HepG2 (cell line): Measurements from ENCODE around the gene CDRT15. TPM values are rescaled to one million over a fixed set of nuclear protein-coding genes. Genes with fewer than 3 reads are reported as not detected.

Experiments
- ATAC-seq: fragments of 200-7000 bp; cut with Tn5 transposase; 3 replicates; pipeline ENCODE4 v1.9.1; 2020; ENCODE audit warnings: mild to moderate bottlenecking, moderate library complexity
- BruUV-seq: library from RNA; stranded (reverse); fragments of 400-500 nt; replicated peaks from 2 replicates; lab custom pipeline; 2021; lab: Mats Ljungman, UMichigan
- CTCF ChIA-PET: fragments of 300-600 bp; formaldehyde crosslinking; extraction: SDS; loops from one replicate; lab custom pipeline; 2021; ENCODE audit warnings: low total read pairs, inconsistent platforms, low intra/inter-chr PET ratio; lab: Yijun Ruan, JAX
- POLR2A ChIA-PET: fragments of 350-600 bp; sonication (Branson Sonifier 250); formaldehyde crosslinking; loops from one replicate; lab custom pipeline; 2020; ENCODE audit warnings: antibody characterized with exemption, inconsistent platforms; lab: Yijun Ruan, JAX
- DNase-seq: peaks from one replicate; pipeline ENCODE4 v3.0.0-alpha.2; 2015; ENCODE audit warnings: low spot score
- FAIRE-seq: peaks from 3 replicates; lab custom pipeline; 2011; peaks lifted over from hg19 to GRCh38; lab: Jason Lieb, UNC
- H2AFZ ChIP-seq: one replicate; pipeline ENCODE4 v1.6.1; 2011; ENCODE audit warnings: low read length, inconsistent platforms
- H3K27ac ChIP-seq: fragments of 300-600 bp; 3 replicates; pipeline ENCODE4 v1.8.0; 2011; ENCODE audit warnings: mixed run types, mild to moderate bottlenecking, mixed read lengths, low read length, inconsistent platforms; ENCODE audit not compliant: insufficient read depth; ENCODE audit errors: extremely low read length
- H3K27me3 ChIP-seq, 2 experiments: fragments of 200-600 bp in 1 of 2; 2 replicates in 1 of 2; 3 replicates in 1 of 2; pipeline versions ENCODE4 v1.6.0 to v1.8.0; 2011; ENCODE audit warnings: low read length in 2 of 2, mild to moderate bottlenecking in 2 of 2, moderate library complexity in 2 of 2, inconsistent platforms in 1 of 2; ENCODE audit not compliant: insufficient read depth in 2 of 2, control insufficient read depth in 1 of 2
- H3K36me3 ChIP-seq, 2 experiments: fragments of 200-600 bp in 1 of 2; replicated peaks in 1 of 2; 2 replicates in 1 of 2; 3 replicates in 1 of 2; pipeline versions ENCODE4 v1.5.1 to v1.8.0; 2011; ENCODE audit warnings: low read length in 2 of 2, inconsistent platforms in 1 of 2; ENCODE audit not compliant: insufficient read depth in 2 of 2, control insufficient read depth in 1 of 2
- H3K4me1 ChIP-seq: 2 replicates; pipeline ENCODE4 v1.5.1; 2012; ENCODE audit warnings: low read length, inconsistent platforms; ENCODE audit not compliant: insufficient read depth
- H3K4me2 ChIP-seq: 2 replicates; pipeline ENCODE4 v1.6.0; 2011; ENCODE audit warnings: low read depth, low read length, inconsistent platforms
- H3K4me3 ChIP-seq, 3 experiments: fragments of 200-600 bp in 1 of 3; sonication (generic), shearing (Covaris generic) in 1 of 3; replicated peaks in 1 of 3; 2 replicates each; pipeline ENCODE4 v1.5.1; 2011 to 2016; ENCODE audit warnings: low read length in 3 of 3, inconsistent platforms in 2 of 3, low read depth in 2 of 3, mild to moderate bottlenecking in 2 of 3, control low read depth in 1 of 3, mixed read lengths in 1 of 3; ENCODE audit not compliant: insufficient read depth in 1 of 3
- H3K79me2 ChIP-seq: one replicate; pipeline ENCODE4 v1.6.1; 2011; ENCODE audit warnings: low read length, inconsistent platforms; ENCODE audit not compliant: insufficient read depth
- H3K9ac ChIP-seq: 2 replicates; pipeline ENCODE4 v1.6.0; 2011; ENCODE audit warnings: mild to moderate bottlenecking, low read depth, low read length, inconsistent platforms; ENCODE audit not compliant: insufficient read depth
- H3K9me3 ChIP-seq: 2 replicates; pipeline ENCODE4 v1.5.1; 2012; ENCODE audit warnings: mild to moderate bottlenecking, low read length
- H4K20me1 ChIP-seq: 2 replicates; pipeline ENCODE4 v1.6.0; 2011; ENCODE audit warnings: inconsistent platforms, mild to moderate bottlenecking, low read length, moderate library complexity; ENCODE audit not compliant: insufficient read depth
- ARID5B ChIP-seq: IDR thresholded peaks from 2 replicates; pipeline ENCODE4 v1.4.0; 2020; ENCODE audit warnings: mild to moderate bottlenecking, missing genetic modification reagents
- CHCHD3 ChIP-seq: sonication (generic); formaldehyde crosslinking; IDR thresholded peaks from 2 replicates; pipeline ENCODE4 v1.8.0; 2022; ENCODE audit warnings: mild to moderate bottlenecking, missing genetic modification reagents, moderate library complexity
- GATAD1 ChIP-seq: IDR thresholded peaks from 2 replicates; pipeline ENCODE4 v1.6.1; 2016; ENCODE audit warnings: missing genetic modification reagents, missing compliant biosample characterization
- JDP2 ChIP-seq: sonication (generic); formaldehyde crosslinking; IDR thresholded peaks from 2 replicates; pipeline ENCODE4 v1.8.1; 2022; ENCODE audit warnings: missing genetic modification reagents, borderline replicate concordance
- MAFK ChIP-seq, 2 experiments: IDR thresholded peaks in 1 of 2; conservative IDR thresholded peaks in 1 of 2; 2 replicates each; pipeline ENCODE4 v1.6.1; 2011; ENCODE audit warnings: improper control_type of control experiment in 2 of 2, low read length in 2 of 2
- MNT ChIP-seq: fragments of 450-650 bp; IDR thresholded peaks from 2 replicates; pipeline ENCODE4 v1.6.1; 2016
- PHF5A ChIP-seq: IDR thresholded peaks from one replicate; pipeline ENCODE4 v1.6.1; 2018; ENCODE audit warnings: low read depth, missing genetic modification reagents; ENCODE audit not compliant: unreplicated experiment
- POLR2G ChIP-seq: fragments of 200-400 bp; formaldehyde crosslinking; IDR thresholded peaks from 2 replicates; pipeline ENCODE4 v1.6.1; 2018; ENCODE audit warnings: mild to moderate bottlenecking, low read depth, low read length, moderate library complexity
- SMAD1 ChIP-seq: sonication (generic); formaldehyde crosslinking; IDR thresholded peaks from 2 replicates; pipeline ENCODE4 v1.4.0; 2020; ENCODE audit warnings: missing genetic modification reagents, low read depth, mild to moderate bottlenecking, borderline replicate concordance
- TAF1 ChIP-seq: sonication (generic); formaldehyde crosslinking; IDR thresholded peaks from 2 replicates; pipeline ENCODE4 v1.4.0; 2020; ENCODE audit warnings: missing genetic modification reagents
- ZBTB8A ChIP-seq: sonication (generic); formaldehyde crosslinking; IDR thresholded peaks from 2 replicates; pipeline ENCODE4 v1.4.0; 2020; ENCODE audit warnings: mild to moderate bottlenecking, low read depth, missing genetic modification reagents, borderline replicate concordance
- WGBS: methylation state at CpG from one replicate; pipeline ENCODE4 v1.1.6; 2017; ENCODE audit warnings: low lambda C conversion rate; 5-methylcytosine and 5-hydroxymethylcytosine counted together
- in situ Hi-C: cut with HindIII; loops from 2 replicates; pipeline ENCODE4 v1.10.0; 2017; ENCODE audit warnings: low pct_unique_long_range_greater_than_20kb; ENCODE audit not compliant: extremely low pct_ligation_motif_present
- intact Hi-C: fragments of 100-400 bp; cut with micrococcal nuclease; formaldehyde crosslinking; loops from one replicate; pipeline ENCODE4 v1.10.0; 2022; ENCODE audit not compliant: unreplicated experiment
- polyA plus RNA-seq, 8 experiments: library from polyadenylated mRNA; depleted of rRNA in 3 of 8; stranded (reverse) in 7 of 8; unstranded in 1 of 8; fragments of >200 nt; fragmentation: Illumina TruSeq in 4 of 8; extraction: Trizol in 4 of 8; gene quantifications; 2 replicates each; pipeline versions ENCODE4 v1.2.1 to v1.2.3, GENCODE V29; 2011 to 2016; ENCODE audit warnings: low read depth in 4 of 8, missing spikeins in 1 of 8, mixed read lengths in 1 of 8; ENCODE audit not compliant: insufficient read depth in 1 of 8
- total RNA-seq, 5 experiments: library from RNA; depleted of rRNA; stranded (reverse); fragments of >200 nt; fragmentation: Illumina TruSeq; extraction: Trizol; gene quantifications; 2 replicates each; pipeline ENCODE4 v1.2.3, GENCODE V29; 2016; ENCODE audit warnings: low read depth in 1 of 5

CDRT15 gene
- total and polyA plus RNA-seq, 2 of the 13 experiments (the other 11 are each of a cell fraction or from before 2014, with no cell fraction given) = not detected

DNA sequence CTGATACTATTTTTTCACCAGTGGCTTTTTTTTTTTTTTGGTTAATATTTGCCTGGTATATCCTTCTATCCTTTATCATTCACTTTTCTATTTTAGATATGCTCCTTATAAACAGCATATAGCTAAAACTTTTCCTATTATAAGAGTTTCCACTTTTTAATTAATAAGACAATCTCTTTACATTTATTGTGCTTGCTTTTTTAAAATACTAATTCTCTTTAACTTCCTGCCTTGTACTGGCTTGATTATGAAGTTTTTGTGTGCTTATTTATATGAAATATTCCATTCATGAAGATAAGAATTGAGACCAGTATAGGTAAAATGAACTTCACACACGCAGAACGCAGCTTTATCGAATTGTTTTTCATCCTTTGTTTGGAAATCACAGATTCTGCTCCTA, 9.0 kb upstream of the CDRT15 start:
- 0 out of 4 replicates have a peak, but pooled peaks of 1 of the 2 experiments have one; percentile 12 for TF ChIP-seq MAFK (conservative IDR thresholded peaks at IDR 0.05 in 1 of 2, IDR thresholded peaks at IDR 0.05 in 1 of 2; ENCODE audit: low read length in 2 of 2)
- no peak for TF ChIP-seq POLR2G
- no peak for TF ChIP-seq TAF1 (CRISPR knock-in tag)
- TF ChIP-seq CHCHD3 (CRISPR knock-in tag) = no peak
- Histone ChIP-seq H3K27ac (no peak overlapping the region), H3K4me2 (no peak overlapping the region), H4K20me1 (no peaks in the 10 kb centered on the region), H3K4me1 (no peaks in the 10 kb centered on the region), H2AFZ (no peak overlapping the region), H3K36me3 (no peaks in the 10 kb centered on the region), H3K9ac (no peak overlapping the region), H3K9me3 (no peaks in the 10 kb centered on the region), H3K79me2 (no peaks in the 10 kb centered on the region), H3K4me3 (no peak overlapping the region), H3K27me3 (no peaks in the 10 kb centered on the region)
- intact Hi-C loops = no loop called here
- DNase-seq = no peak
- WGBS = 70% methylated on average over 3 of the region's 3 CpGs
- BruUV-seq = no TSS peak
- ChIA-PET POLR2A (no interaction called here), CTCF (no interaction called here)
- in situ Hi-C loops = no loop called here
- ATAC-seq = no peak
- no peak for FAIRE-seq

GRCh38 chr17:14245002-14245401, 8.3 kb upstream of the CDRT15 start:
- FAIRE-seq = no peak
- Histone ChIP-seq H3K27me3 (no peaks in the 10 kb centered on the region), H2AFZ (no peak overlapping the region), H3K4me3 (no peak overlapping the region), H4K20me1 (no peaks in the 10 kb centered on the region), H3K9me3 (no peaks in the 10 kb centered on the region), H3K36me3 (no peaks in the 10 kb centered on the region), H3K79me2 (no peaks in the 10 kb centered on the region), H3K27ac (no peak overlapping the region), H3K4me1 (no peaks in the 10 kb centered on the region), H3K9ac (no peak overlapping the region), H3K4me2 (no peak overlapping the region)
- ChIA-PET CTCF (no interaction called here), POLR2A (no interaction called here)
- ATAC-seq = no peak
- intact Hi-C loops (no loop called here), in situ Hi-C loops (no loop called here)
- no TSS peak for BruUV-seq
- WGBS = 0% methylated on average over 1 of the region's 1 CpG
- no peak for DNase-seq
- no peak for TF ChIP-seq PHF5A (CRISPR knock-in tag)
- TF ChIP-seq ZBTB8A (CRISPR knock-in tag) = no peak
- no peak for TF ChIP-seq ARID5B (CRISPR knock-in tag)
- TF ChIP-seq GATAD1 (CRISPR knock-in tag) = no peak
- TF ChIP-seq SMAD1 (CRISPR knock-in tag) = no peak
- TF ChIP-seq JDP2 (CRISPR knock-in tag) = no peak
- TF ChIP-seq MNT = no peak
